Activated CD4-positive, CD25-positive, alpha-beta regulatory T cell (primary cell): Measurements from ENCODE around the gene RAB7B.

Source experiments
- DNase-seq, 4 experiments: peaks; one replicate each; lab custom pipeline; 2025; lab: John Stamatoyannopoulos, UW

The RAB7B gene

GRCh38 chr1:205927247-205927646 is 75.9 kb downstream of the RAB7B start:
- DNase-seq, result no peak
